ENCODE measurements around the gene TCEA2.
"Not testable (repeated sequence)": the region's sequence is repeated elsewhere in the genome, so short reads cannot be mapped to it uniquely, and the experiment has no call there.

TCEA2 gene

DNA sequence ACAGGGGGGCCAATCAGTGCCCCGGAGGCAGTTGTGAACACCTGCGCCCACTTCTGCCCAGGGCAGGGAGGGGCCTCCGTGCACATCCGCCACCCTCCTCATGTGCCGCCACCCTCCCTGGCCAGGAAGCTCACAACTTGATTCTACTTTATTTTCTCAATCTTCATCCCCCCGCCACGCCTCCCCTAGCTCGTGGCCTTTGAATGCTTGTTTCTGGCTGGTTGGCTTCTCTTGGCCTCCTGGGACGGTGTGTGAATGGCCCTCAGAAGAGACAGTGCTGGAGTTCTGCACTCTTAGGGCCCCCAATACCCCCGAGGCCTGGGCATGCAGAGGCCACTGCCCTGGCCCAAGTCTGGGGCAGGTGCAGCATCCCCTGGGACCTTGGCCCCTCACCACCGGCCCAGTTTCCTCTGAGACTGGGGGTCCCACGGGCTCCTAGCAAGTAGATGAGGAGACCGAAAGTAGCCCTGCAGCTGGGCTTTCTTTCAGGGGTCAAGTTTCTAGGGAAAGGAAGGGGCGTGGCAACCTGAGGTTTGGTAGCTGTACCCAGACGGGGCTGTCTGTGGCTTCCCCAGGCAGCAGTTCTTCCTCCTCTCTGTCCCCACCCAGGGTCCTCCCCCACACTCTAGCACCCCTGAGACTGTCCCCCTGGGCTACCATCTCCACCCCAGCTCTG is 15.0 kb downstream of the TCEA2 start:
- no peak for DNase-seq (ENCODE audit: low read depth)

DNA sequence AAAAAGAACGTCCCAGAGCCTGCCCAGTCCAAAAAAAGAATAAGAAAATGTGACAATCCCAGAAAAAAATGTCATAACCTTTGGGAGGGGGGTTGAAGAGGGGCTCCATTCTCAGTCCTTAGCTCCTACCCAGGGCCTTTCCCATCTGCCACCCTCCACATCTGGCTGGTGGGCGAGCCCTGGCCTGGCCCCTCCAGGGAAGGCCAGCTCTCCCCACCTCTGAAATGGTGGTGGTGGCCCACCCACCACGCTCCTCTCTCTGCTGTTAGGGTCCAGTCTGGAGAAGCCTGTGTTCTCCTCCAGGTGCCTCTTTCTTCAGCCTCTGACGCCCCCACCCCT is 15.9 kb downstream of the TCEA2 start:
- no peak for DNase-seq (ENCODE audit: low read depth)

DNA sequence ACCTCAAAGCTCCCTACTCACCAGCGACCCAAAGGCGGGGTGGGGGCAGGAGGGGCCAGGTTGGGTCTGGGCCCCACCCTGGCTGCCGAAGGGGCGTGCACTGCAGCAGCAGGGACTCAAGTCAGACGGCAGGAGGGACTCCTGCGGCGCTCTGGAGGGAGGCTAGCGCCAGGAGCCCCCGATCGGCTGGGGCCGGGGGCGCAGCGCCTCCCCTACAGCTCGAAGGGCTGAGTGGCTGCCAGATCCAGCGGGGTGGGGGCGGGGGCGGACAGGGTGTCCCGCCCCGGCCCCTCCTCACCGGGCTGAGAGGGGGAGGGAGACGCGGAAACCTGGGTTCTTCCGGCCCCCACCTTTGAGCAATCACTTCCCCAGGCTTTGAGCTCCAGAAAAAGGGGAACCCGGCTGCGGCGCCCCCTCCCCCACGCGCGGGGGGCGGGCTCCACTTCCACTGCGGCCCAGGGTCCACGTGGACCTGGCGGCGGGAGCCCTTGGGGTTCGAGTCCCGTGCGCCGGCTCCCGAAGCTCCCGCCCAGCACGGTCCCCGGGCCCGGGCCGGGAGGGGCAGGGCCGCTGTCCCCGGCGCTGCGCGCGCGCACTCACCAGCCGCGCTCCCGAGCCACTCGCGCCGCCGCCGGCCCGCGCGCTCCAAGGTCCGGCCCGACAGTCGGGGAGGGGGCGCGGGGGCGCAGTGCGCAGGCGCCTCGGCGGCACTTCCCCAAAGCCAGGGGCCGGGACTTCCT is 16.4 kb downstream of the TCEA2 start, which contains the start of gene RGS19:
Gene RGS19 (minus strand): TSS at position 246 of the 740 bp plus-strand sequence. CDS start 2,632 bp downstream, outside the sequence.
- DNase-seq (ENCODE audit: low read depth): no peak

DNA sequence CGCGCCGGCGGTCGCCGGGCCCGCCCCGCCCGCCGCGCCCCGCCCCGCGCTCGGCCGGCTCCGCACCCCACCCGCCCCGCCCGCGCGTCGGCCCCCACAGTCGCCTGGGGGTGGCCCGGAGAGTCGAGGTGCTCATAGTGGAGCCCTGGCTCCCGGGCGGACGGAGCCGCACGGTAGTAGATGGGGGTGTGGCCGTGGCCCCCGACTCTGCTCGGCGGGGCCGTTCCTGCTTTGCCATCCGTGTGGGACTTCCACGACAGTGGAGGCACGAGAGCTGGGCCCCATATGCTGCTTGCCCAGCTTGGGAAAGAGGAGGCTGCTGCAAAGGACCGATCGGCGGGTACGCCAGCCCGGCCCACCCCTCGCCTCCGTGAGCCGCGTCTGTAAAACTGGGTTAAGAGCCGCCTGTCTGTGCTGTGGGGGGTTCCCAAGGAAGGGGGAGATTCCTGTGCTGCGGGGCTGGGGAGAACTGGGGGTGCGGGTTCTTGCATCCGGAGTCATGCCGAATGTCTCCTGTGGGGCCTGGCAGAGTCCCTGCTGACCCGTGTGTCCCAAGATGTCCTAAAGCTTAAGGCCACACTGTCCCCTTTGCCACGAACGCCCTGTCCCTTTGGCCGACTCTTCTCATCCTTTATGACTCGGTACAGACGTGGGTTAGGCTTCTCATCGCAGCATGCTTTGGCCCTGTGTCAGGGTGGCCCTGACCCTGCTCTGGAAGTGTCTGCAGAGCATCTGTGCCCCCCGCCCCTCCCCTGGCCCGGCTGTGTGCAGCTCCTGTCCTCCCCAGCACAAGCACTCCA is 17.2 kb downstream of the TCEA2 start, which contains the start of gene OPRL1:
Gene OPRL1 (plus strand): TSS at position 70 of the 800 bp plus-strand sequence. CDS start 12,639 bp downstream, outside the sequence.
- DNase-seq (ENCODE audit: low read depth): no peak

DNA sequence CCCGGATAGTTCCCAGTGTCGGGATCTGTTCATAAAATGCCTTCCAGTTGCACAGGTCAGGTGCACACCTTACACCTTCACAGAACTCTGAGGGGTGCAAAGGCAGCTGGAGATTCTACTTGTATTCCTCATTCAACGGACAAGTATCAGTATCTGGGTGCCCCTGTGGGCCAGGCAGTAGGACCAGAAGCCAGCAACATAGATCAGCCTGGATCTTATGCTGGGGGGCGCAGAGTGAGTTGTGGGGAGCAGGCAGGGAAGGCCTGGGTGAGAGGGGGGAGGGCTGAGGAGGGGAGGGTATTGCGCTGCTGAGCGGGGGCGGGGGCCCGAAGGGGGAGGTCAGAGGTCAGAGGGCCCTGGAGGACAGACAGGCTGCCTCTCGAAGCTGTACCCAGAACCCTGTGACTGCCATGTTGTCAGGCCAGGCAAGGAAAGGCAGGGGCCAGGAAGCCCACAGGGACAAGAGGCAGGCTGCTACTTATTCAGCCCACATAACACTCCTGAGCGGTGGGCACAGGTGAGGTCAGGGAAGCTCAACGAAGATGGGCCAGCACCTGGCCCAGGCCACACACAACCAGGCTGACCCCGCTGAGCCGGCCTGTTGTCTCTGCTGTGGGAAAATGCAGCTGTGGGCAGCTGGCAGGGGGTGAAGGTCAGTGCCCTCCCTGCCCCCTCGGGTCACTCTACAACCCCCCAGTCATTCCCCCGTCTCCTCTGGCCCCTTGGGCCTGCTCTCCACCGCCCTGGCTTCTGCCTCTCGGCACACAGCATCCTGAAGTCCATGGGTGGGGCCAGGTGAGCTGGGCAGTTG is 18.0 kb downstream of the TCEA2 start:
- no peak for DNase-seq (ENCODE audit: low read depth)

DNA sequence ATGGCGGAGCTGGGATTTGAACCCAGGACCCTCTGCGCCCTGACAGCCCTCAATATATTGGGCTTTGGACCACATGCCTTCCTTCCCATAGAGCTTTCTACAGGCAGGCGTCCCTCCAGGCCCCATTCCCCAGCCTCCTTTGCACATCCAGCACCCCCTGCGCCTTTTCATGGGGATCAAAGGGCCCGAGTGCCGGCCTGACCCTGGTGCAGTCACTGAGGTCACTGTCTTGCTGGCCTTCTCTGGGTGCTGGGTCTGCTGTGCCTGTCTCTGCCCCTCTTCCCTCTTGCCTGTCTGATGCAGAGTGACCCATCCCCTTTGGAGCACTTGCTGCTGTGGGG is 18.6 kb downstream of the TCEA2 start:
- DNase-seq (ENCODE audit: low read depth): no peak

DNA sequence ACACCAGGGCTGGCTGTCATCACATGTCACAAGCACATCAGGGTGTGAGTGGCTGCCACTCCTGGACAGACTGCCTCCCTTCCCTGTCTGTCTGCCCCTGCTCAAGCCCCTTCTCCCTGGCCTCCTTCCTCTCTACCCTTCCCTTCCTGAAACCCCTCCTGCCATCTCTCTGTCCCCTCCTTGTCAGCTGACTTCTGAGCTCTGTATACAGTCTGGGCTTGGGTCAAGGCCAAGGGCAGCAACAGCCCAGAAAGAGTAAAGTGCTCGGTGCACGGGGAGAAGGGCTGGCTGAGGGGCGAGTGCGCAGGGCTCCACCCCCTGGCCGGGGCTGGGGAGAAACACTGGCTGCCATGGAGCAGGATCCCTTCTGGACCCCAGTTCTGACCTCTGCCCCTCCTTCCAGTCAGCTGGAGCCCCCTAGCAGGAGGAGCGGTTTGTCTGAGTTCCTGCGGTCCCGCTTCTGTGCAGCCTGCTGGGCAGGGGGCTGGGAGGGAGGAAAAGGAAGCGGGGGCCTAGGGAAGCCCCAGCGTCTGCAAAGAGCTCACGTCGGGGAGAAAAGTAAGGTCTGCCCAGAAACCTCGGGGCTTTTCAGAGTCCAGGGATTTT is 19.2 kb downstream of the TCEA2 start:
- DNase-seq (ENCODE audit: low read depth): no peak

DNA sequence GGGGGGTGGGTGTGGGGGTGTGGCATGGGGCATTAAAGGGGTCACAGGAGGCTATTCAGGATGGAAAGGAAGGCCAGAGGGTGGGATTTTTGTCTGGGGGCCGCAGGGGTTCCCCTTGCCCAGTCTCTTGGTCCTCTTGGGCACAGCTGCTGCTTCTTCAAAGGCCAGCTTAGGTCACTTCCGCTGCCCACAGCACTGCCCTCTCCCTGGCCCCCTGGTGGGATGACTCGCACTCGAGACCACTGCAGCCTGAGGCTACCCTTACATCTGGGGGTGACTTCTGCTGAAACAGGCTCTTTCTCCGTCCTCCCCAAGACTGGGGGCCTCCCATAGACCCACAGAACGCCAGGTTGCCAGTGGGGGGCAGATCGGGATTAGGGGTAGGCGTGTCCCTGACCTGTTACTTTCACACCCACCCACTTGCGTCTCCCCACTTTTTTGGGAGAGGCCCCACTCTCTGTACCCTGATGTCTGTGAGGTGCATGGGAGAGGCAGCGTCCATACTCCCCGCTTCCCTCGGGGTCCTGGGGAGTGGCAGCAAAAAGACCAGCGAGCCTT is 19.9 kb downstream of the TCEA2 start:
- DNase-seq (ENCODE audit: low read depth): no peak

DNA sequence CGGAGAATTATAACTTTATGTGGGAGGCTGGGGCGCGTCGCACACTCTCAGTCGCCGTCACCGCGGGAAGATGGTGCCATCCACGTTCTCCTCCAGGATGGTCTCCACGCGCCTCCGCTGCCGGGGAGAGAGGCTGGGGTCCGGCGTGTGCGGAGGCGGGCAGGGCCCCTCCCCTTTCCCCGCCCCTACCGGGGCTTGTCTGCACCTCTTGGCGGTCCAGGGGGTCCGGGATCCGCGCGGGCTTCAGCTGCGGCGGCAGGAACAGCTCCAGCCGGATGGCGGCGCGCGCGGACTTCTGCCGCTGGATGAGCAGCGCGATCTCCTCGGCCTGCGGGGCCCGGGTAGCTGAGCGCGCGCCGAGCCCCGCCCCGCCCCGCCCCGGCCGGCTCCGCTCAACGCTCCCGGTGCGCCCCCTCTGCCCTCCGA is 20.4 kb downstream of the TCEA2 start:
- no peak for DNase-seq (ENCODE audit: low read depth)

DNA sequence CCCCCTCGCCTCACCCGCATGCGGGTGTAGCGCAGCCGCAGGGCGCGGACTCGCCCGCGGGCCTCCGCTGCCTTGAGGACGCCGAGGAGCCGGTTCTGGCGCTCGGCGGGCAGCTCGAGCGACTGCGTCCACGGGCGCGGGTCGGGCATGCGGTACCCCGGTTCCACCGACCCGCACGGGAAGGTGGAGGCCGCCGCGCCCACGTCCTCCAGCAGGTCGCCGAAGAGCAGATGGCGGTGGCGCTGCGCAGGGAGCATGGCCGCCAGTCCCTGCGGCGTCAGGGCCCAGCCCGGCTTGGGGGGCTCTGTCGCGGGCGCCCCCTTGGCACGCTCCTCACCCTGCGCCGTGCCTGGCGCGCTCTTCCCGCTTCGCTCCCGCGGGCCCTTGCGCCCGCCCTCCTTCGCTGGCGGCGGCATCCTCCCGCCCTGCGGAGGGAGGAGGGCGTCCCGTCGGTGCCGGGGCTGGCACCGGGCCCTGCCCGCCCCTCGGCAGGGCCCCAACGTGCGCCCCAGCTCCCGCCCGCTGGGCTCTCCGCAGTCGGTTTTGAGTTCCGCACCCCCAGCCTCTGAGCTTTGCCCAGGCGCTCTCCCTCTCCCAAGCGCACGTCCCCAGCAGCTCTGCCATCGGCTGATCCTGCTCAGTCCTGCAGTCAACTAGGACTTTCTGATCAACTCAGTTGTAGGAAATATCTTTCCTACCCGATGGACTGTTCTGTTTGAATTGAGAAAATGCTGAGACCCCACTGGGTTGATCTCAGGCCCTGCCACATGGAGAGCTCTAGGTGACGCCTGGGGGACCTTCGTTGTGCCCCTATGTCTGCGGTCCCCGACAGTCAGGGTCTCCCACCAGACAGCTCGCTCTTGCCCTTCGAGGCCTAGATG is 21.0 kb downstream of the TCEA2 start, which contains the start of gene LKAAEAR1:
Gene LKAAEAR1 (minus strand): TSS at position 595 of the 881 bp plus-strand sequence. CDS start 179 bp downstream, at position 416.
- no peak for DNase-seq (ENCODE audit: low read depth)

DNA sequence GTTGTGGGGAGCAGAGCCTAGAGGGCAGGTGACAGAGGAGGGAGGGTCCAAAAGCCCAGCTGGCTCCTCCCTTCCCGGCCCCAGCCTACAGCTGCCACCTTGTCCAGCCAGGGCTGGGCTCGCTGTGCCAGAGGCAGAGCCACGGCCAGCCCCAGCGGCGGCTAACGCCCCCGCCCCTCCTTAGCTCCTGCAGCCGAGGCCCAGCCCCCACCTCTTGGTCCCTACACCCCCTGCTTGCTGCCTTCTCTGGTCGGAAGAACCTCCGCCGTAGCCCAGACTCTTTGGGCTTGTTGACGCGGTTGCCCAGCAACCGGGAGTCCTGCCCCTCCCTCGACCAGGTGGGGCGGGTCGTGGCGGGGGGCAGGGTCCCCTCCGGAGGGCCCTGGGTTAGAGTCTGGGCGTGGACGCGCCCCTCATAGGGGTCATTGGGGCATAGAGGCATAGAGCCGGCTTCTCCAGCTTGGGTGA is 21.7 kb downstream of the TCEA2 start:
- no peak for DNase-seq (ENCODE audit: low read depth)

DNA sequence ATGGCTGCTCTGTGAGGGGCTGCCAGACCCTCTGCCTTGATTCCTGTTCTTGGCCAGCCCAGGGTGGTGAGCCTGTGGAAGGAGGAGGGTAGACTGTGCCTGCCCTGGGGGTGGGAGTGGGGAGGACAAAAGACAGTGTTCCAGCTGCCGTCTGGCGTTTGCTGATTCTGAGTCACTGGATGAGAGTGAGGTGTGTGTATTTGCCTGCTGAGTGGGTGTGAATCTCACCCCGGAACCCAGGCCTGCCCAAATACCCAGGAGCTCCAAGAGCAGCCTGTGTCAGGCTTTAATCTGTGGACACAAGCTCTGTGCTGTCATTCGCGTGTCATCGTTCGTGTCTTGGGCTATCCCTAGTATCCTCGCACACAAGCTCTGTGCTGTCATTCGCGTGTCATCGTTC is 23.8 kb downstream of the TCEA2 start:
- no peak for DNase-seq (ENCODE audit: low read depth)

DNA sequence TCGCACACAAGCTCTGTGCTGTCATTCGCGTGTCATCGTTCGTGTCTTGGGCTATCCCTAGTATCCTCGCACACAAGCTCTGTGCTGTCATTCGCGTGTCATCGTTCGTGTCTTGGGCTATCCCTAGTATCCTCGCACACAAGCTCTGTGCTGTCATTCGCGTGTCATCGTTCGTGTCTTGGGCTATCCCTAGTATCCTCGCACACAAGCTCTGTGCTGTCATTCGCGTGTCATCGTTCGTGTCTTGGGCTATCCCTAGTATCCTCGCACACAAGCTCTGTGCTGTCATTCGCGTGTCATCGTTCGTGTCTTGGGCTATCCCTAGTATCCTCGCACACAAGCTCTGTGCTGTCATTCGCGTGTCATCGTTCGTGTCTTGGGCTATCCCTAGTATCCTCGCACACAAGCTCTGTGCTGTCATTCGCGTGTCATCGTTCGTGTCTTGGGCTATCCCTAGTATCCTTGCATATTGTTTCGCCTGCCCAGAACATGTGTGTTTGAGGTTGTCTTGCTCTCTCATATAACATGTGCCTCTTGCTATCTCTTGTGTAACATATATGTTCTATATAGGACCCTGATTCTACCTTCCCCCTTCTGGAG is 24.3 kb downstream of the TCEA2 start:
- DNase-seq (ENCODE audit: low read depth): not testable (repeated sequence)

DNA sequence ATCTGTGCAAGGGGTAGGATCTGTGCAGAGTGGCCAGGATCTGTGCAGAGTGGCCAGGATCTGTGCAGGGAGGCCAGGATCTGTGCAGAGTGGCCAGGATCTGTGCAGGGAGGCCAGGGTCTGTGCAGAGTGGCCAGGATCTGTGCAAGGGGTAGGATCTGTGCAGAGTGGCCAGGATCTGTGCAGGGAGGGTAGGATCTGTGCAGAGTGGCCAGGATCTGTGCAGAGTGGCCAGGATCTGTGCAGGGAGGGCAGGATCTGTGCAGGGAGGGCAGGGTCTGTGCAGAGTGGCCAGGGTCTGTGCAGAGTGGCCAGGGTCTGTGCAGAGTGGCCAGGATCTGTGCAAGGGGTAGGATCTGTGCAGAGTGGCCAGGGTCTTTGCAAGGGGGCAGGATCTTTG is 25.6 kb downstream of the TCEA2 start:
- DNase-seq (ENCODE audit: low read depth): not testable (repeated sequence)

DNA sequence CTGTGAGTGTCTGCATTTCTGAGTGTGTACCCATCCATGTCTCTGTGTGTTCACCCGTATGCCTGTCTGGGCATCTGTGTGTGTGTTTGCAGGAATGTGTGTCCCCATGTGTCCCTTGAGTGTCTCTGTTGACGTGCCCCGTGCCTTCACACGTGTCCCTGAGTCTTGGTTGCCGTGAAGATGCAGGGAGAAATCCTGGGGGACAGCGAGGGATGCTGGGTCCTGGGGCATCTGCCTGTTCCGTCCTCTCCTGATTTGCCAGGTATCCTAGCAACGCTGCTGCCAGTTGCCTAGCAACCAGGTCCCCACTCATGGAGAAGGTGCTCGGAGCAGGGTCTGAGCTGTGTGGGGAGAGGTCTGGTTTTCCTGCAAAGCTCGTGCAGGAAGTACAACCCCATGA is 27.2 kb downstream of the TCEA2 start:
- no peak for DNase-seq (ENCODE audit: low read depth)

DNA sequence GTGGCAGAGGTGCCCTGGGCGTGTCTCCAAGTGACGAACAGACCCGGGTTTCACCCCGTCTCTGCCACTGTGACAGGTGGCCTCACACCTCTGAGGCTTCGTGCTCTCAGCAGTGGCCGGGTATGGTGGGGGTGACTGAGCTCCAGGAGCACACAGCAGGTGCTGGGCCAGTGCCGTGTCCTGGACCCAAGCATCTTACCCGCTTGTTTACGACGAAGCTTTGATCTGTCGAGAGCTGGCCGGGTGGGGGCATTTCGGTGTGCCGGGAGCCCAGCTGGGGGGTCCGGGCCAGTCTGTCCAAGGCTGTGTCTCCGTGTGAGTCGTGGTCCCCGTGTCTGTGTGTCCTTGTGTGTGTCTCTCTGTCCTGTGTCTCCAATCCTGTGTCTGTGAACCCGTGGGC is 28.3 kb downstream of the TCEA2 start:
- no peak for DNase-seq (ENCODE audit: low read depth)

DNA sequence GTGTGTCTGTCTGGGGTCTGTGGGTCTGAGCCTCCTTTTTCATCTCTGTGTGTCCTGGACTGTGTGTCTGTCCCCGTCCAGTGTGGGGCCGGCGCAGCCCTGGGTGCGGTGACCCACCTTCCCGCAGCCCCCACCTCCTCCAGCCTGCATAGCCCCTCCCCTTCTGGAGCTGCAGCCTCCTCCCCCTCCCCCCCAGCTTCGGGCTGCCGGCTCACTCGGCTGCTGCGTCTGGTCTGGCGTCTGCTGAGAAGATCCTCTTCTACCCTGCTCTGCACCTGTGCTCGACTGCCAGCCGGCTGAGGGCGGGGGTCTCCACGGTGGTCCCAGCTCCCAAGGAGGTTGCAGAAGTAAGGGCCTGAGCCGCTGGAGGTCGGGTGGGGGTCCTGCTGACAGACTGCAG is 28.8 kb downstream of the TCEA2 start:
- DNase-seq (ENCODE audit: low read depth): no peak

DNA sequence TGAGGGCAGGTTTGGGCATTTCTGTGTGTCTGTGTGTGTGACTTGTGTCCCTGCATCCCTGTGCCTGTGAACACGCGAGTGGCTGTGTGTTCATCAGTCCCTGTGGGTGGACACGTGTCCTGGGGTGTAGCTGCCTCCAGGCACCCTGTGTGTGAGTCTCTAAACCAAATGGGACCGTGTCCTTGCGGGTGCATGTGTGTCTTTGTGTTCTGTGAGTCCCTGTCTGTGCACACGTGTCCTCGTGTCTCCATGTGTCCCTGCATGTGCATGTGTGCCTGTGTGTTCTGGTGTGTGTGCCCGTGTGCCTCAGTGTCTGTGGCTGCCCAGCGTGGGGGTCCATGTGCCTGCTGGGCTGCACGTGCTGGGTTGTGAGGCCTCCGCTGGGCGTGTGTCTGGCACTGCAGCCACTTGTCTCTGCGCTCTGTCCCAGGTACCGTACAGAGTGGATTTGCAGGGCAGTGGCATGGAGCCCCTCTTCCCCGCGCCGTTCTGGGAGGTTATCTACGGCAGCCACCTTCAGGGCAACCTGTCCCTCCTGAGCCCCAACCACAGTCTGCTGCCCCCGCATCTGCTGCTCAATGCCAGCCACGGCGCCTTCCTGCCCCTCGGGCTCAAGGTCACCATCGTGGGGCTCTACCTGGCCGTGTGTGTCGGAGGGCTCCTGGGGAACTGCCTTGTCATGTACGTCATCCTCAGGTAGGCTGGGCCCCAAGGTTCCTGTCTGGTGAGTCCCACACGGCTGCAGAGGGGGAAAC is 29.4 kb downstream of the TCEA2 start:
- DNase-seq (ENCODE audit: low read depth): no peak

DNA sequence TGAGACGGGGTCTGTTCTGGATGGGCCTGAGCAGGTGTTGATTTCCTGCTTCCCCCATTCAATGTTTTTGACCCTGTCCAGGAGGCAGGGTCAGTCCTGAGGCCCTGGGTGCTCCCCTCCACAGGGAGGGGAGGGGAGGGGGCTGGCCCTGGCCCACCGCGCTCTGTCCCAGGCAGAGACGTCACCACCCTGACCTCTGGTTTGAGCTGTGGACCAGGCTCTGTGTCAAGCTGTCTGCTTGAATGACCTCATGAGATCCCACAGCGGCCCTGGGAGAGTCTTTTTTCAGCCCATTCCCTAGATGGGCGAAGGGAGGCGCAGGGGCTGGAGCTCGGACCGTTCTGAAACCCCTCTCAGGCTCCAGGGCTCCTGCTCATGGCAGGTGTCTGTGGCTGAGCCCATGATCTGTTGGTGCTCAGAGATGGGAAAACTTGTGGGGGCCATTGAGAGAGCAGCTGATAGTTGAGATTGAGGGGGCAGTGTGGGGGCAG is 30.1 kb downstream of the TCEA2 start:
- no peak for DNase-seq (ENCODE audit: low read depth)
